Measurements from ENCODE around the gene RBM24. TPM values are rescaled to one million over a fixed set of nuclear protein-coding genes. Genes with fewer than 3 reads are reported as not detected.
"Not testable (repeated sequence)": the region's sequence is repeated elsewhere in the genome, so short reads cannot be mapped to it uniquely, and the experiment has no call there.

RBM24 gene
- total RNA-seq, 1 donor from 2014 or later: 189 TPM

GRCh38 chr6:17305219-17306001, 24.2 kb downstream of the RBM24 start:
- H3K9me3 ChIP-seq (replicated peaks): no peaks in the 10 kb centered on the region
- H3K4me3 ChIP-seq: no peak overlapping the region
- no peak for TF ChIP-seq CTCF (IDR thresholded peaks at IDR 0.05; ENCODE audit: borderline replicate concordance)
- H3K4me1 ChIP-seq: peaks cover 9% of the 10 kb centered on the region
- H3K27me3 ChIP-seq (ENCODE audit: low read depth): no peaks in the 10 kb centered on the region
- DNase-seq: no peak
- H3K36me3 ChIP-seq: no peaks in the 10 kb centered on the region
- intact Hi-C loops (cut with micrococcal nuclease): no loop called here
- H3K27ac ChIP-seq (replicated peaks): no peak overlapping the region

GRCh38 chr6:17311595-17312311, 30.6 kb downstream of the RBM24 start:
- Histone ChIP-seq H3K4me1 (peaks cover 10% of the 10 kb centered on the region), H3K36me3 (no peaks in the 10 kb centered on the region), H3K27me3 (ENCODE audit: low read depth) (no peaks in the 10 kb centered on the region), H3K27ac (replicated peaks) (peak overlapping the region; percentile 70), H3K9me3 (replicated peaks) (no peaks in the 10 kb centered on the region), H3K4me3 (no peak overlapping the region)
- DNase-seq: peak; percentile 22
- intact Hi-C loops (cut with micrococcal nuclease): no loop called here
- TF ChIP-seq CTCF (IDR thresholded peaks at IDR 0.05; ENCODE audit: borderline replicate concordance): no peak

- intact Hi-C loops (cut with micrococcal nuclease); H3K4me1 ChIP-seq; H3K27me3 ChIP-seq (ENCODE audit: low read depth); H3K4me3 ChIP-seq; H3K27ac ChIP-seq (replicated peaks); DNase-seq; H3K36me3 ChIP-seq; H3K9me3 ChIP-seq (replicated peaks): not testable (repeated sequence)
These were observed 32.1 kb downstream of the RBM24 start for GRCh38 chr6:17313238-17313637.

- H3K9me3 ChIP-seq (replicated peaks): no peaks in the 10 kb centered on the region
- H3K4me3 ChIP-seq: no peak overlapping the region
- H3K27ac ChIP-seq (replicated peaks): no peak overlapping the region
- H3K27me3 ChIP-seq (ENCODE audit: low read depth): no peaks in the 10 kb centered on the region
- intact Hi-C loops (cut with micrococcal nuclease): no loop called here
- H3K36me3 ChIP-seq: no peaks in the 10 kb centered on the region
- peaks cover 10% of the 10 kb centered on the region for H3K4me1 ChIP-seq
- TF ChIP-seq CTCF (IDR thresholded peaks at IDR 0.05; ENCODE audit: borderline replicate concordance): no peak
- DNase-seq: no peak
These were observed 32.8 kb downstream of the RBM24 start for GRCh38 chr6:17313971-17314370.

GRCh38 chr6:17315262-17315661, 34.1 kb downstream of the RBM24 start:
- intact Hi-C loops (cut with micrococcal nuclease): no loop called here
- H3K4me3 ChIP-seq: no peak overlapping the region
- H3K9me3 ChIP-seq (replicated peaks): no peaks in the 10 kb centered on the region
- H3K4me1 ChIP-seq: peaks cover 10% of the 10 kb centered on the region
- no peaks in the 10 kb centered on the region for H3K27me3 ChIP-seq (ENCODE audit: low read depth)
- TF ChIP-seq CTCF (IDR thresholded peaks at IDR 0.05; ENCODE audit: borderline replicate concordance): no peak
- DNase-seq: no peak
- no peak overlapping the region for H3K27ac ChIP-seq (replicated peaks)
- H3K36me3 ChIP-seq: no peaks in the 10 kb centered on the region

Measured in left ventricle myocardium inferior (tissue), 1 donor.